SU-DHL-6 (cell line): ENCODE data around the gene DCAF4.

Experiments
- H2AFZ ChIP-seq: fragments of 200-600 bp; sonication (generic); 2 replicates; pipeline ENCODE4 v1.6.1; 2014; ENCODE audit warnings: low read depth, mild to moderate bottlenecking, moderate library complexity, mixed read lengths, antibody characterized with exemption, low read length; ENCODE audit not compliant: severe bottlenecking
- H3F3A ChIP-seq: fragments of 200-600 bp; shearing (Covaris generic); 2 replicates; pipeline ENCODE4 v1.6.0; 2016; ENCODE audit warnings: antibody characterized with exemption, mild to moderate bottlenecking; ENCODE audit not compliant: insufficient read depth
- H3K27ac ChIP-seq: fragments of 200-600 bp; sonication (generic); 2 replicates; pipeline ENCODE4 v1.5.1; 2016; ENCODE audit warnings: low read depth, mild to moderate bottlenecking, low read length, moderate library complexity, mixed read lengths
- H3K27me3 ChIP-seq: fragments of 200-600 bp; sonication (generic), shearing (Covaris generic); 2 replicates; pipeline ENCODE4 v1.6.0; 2014; ENCODE audit warnings: mild to moderate bottlenecking, low read length
- H3K36me3 ChIP-seq: fragments of 200-600 bp; sonication (generic); 2 replicates; pipeline ENCODE4 v1.6.1; 2014; ENCODE audit warnings: mild to moderate bottlenecking, low read length, mixed read lengths
- H3K4me2 ChIP-seq: fragments of 300-600, 200-600 bp; shearing (Covaris generic), sonication (generic); 2 replicates; pipeline ENCODE4 v1.6.0; 2014; ENCODE audit warnings: low read length, low read depth, mild to moderate bottlenecking; ENCODE audit not compliant: poor library complexity, severe bottlenecking
- H3K4me3 ChIP-seq: fragments of 200-600 bp; sonication (generic); 2 replicates; pipeline ENCODE4 v1.5.1; 2014; ENCODE audit warnings: antibody characterized with exemption, low read length, mild to moderate bottlenecking, mixed read lengths; ENCODE audit not compliant: insufficient read depth, poor library complexity, severe bottlenecking
- H3K79me2 ChIP-seq: fragments of 200-600 bp; sonication (generic); 2 replicates; pipeline ENCODE4 v1.6.1; 2014; ENCODE audit warnings: mild to moderate bottlenecking, low read length, moderate library complexity; ENCODE audit not compliant: insufficient read depth
- H3K9ac ChIP-seq: fragments of 200-600 bp; sonication (generic); 2 replicates; pipeline ENCODE4 v1.7.0; 2014; ENCODE audit warnings: mild to moderate bottlenecking, low read length
- H3K9me2 ChIP-seq: fragments of 200-600 bp; sonication (generic); replicated peaks from 2 replicates; pipeline ENCODE4 v1.6.1; 2014; ENCODE audit warnings: low read length; ENCODE audit not compliant: insufficient read depth
- H3K9me3 ChIP-seq: fragments of 200-600 bp; sonication (generic); 2 replicates; pipeline ENCODE4 v1.6.1; 2014; ENCODE audit warnings: low read length, mixed read lengths; ENCODE audit not compliant: insufficient read depth
- H4K20me1 ChIP-seq: fragments of 200-600 bp; sonication (generic); 2 replicates; pipeline ENCODE4 v1.6.1; 2014; ENCODE audit warnings: low read depth, mild to moderate bottlenecking, antibody characterized with exemption, low read length, moderate library complexity, mixed read lengths
- CTCF ChIP-seq: fragments of 200-600 bp; sonication (generic); IDR thresholded peaks from one replicate; pipeline ENCODE4 v1.5.1; 2017; ENCODE audit warnings: antibody characterized with exemption, mild to moderate bottlenecking, low read length, moderate library complexity; ENCODE audit not compliant: insufficient read depth, poor library complexity, severe bottlenecking
- EZH2phosphoT487 ChIP-seq: fragments of 200-600 bp; sonication (generic), shearing (Covaris generic); conservative IDR thresholded peaks from 2 replicates; pipeline ENCODE4 v1.6.1; 2018; ENCODE audit warnings: mild to moderate bottlenecking, antibody characterized with exemption, low read length, moderate library complexity, mixed read lengths

DCAF4 gene

GRCh38 chr14:72946491-72946890 lies 20.2 kb downstream of the DCAF4 start:
- no peak overlapping the region for H2AFZ ChIP-seq
- H3K27ac ChIP-seq, result no peak overlapping the region
- no peaks in the 10 kb centered on the region for H3K79me2 ChIP-seq
- no peak for TF ChIP-seq CTCF
- H3K9ac ChIP-seq, result no peak overlapping the region
- H3K27me3 ChIP-seq, result no peaks in the 10 kb centered on the region
- no peaks in the 10 kb centered on the region for H3K9me2 ChIP-seq
- H3K4me2 ChIP-seq, result no peak overlapping the region
- no peaks in the 10 kb centered on the region for H4K20me1 ChIP-seq
- H3K4me3 ChIP-seq, result no peak overlapping the region
- no peaks in the 10 kb centered on the region for H3K9me3 ChIP-seq
- 0 out of 2 replicates have a peak, but pooled peaks cover 5% of the 10 kb centered on the region for H3K36me3 ChIP-seq
- no peaks in the 10 kb centered on the region for H3F3A ChIP-seq

- Histone ChIP-seq H3K9ac (no peak overlapping the region), H2AFZ (no peak overlapping the region), H3K9me3 (no peaks in the 10 kb centered on the region), H3K27me3 (no peaks in the 10 kb centered on the region), H3F3A (no peaks in the 10 kb centered on the region), H3K4me2 (no peak overlapping the region), H3K27ac (no peak overlapping the region), H3K9me2 (no peaks in the 10 kb centered on the region), H3K79me2 (no peaks in the 10 kb centered on the region), H3K36me3 (0 out of 2 replicates have a peak, but pooled peaks cover 5% of the 10 kb centered on the region), H3K4me3 (no peak overlapping the region), H4K20me1 (no peaks in the 10 kb centered on the region)
- TF ChIP-seq EZH2phosphoT487, result no peak
- TF ChIP-seq CTCF, result no peak
Observed at GRCh38 chr14:72947366-72948160, 21.3 kb downstream of the DCAF4 start.

GRCh38 chr14:72948481-72949138 lies 22.3 kb downstream of the DCAF4 start:
- Histone ChIP-seq H3K4me3 (no peak overlapping the region), H3F3A (no peaks in the 10 kb centered on the region), H3K9me3 (no peaks in the 10 kb centered on the region), H3K79me2 (no peaks in the 10 kb centered on the region), H4K20me1 (no peaks in the 10 kb centered on the region), H3K36me3 (0 out of 2 replicates have a peak, but pooled peaks cover 5% of the 10 kb centered on the region), H2AFZ (no peak overlapping the region), H3K27ac (no peak overlapping the region), H3K4me2 (no peak overlapping the region), H3K27me3 (no peaks in the 10 kb centered on the region), H3K9me2 (no peaks in the 10 kb centered on the region), H3K9ac (no peak overlapping the region)
- no peak for TF ChIP-seq EZH2phosphoT487
- TF ChIP-seq CTCF, result peak; percentile 89
